Urothelium cell line (cell line): ENCODE results near the gene MYO7B.
"Not testable (repeated sequence)": the region's sequence is repeated elsewhere in the genome, so short reads cannot be mapped to it uniquely, and the experiment has no call there.

Experiments
- DNase-seq: peaks from one replicate; pipeline ENCODE4 v3.0.0; 2011; ENCODE audit warnings: low spot score, mixed read lengths
- FAIRE-seq: peaks from 2 replicates; lab custom pipeline; 2011; peaks lifted over from hg19 to GRCh38; lab: Jason Lieb, UNC

The MYO7B gene

DNA sequence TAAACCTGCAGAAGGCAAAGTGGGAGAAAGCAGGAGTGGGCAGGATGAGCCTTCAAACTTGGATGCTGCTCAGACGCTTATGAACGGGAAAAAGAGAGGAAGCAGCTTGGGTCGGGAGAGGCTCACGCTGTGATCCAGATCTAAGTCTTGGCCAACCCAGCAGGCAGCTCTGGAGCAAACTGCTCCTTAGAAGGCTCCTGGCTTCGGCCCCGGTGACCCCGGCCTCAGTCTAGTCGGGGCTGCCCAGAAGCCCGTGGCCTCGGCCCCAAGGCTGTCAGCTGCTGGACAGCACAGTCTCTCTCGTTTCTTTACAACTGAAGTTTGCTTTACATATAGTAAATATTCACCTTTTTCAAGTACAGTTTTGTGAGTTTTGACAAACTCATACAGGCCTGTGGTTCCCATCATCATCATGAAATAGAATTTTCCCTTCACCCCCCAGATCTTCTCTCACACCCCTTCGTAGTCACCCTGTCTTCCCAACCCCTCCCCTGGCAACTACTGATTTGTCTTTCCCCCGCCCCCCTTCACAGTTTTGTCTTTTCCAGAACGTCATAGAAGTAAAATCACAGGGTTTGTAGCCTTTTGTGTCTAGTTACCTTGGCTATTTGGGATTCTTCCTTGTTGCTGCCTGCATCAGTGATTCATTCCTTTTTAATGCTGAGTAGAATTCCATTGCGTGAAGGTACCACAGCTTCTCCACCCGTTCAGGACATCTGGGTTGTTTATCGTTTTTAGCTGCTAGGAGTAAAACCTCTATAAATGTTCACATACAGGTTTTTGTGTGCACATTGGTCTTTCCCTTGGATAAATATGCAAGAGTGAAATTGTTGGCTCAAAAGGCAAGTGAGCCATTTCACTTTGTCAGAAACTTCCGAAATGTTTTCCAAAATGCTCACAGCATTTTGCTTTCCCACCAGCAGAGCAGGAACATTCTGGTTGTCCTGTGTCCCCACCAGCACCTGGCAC, 35.1 kb downstream of the MYO7B start:
- peak; percentile 47 for DNase-seq
- no peak for FAIRE-seq

DNA sequence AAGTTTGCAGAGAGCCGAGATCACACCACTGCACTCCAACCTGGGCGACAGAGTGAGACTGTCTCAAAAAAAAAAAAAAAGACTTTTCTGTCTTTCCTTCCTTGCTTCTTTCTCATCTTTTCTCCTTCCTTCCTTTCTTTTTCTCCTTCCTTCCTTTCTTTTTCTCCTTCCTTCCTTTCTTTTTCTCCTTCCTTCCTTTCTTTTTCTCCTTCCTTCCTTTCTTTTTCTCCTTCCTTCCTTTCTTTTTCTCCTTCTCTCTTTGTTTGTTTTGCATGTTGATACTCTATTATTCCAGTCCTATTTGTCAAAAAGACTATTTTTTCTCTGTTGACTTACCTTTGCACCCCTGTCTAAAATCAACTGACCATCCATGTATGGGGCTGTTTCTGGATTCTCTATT, 36.9 kb downstream of the MYO7B start:
- DNase-seq, FAIRE-seq: not testable (repeated sequence)

DNA sequence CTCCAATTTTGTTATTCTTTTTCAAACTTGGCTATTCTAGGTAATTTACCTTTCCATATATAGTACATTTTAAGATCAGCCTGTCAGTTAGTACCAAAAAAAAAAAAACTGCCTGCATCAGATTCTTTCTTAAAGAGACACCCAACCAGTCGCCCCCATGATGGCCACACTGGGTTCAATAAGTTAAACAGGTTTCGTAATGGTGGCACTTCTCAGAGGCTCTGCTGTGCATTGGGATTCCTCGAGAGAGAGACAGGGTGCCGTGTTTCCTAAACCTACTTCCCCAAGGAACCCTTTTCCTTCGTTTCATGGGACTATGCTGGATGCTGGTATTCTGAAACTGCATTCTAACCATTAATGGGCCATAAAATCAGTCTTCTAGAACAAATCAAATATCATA, 37.4 kb downstream of the MYO7B start:
- no peak for FAIRE-seq

DNA sequence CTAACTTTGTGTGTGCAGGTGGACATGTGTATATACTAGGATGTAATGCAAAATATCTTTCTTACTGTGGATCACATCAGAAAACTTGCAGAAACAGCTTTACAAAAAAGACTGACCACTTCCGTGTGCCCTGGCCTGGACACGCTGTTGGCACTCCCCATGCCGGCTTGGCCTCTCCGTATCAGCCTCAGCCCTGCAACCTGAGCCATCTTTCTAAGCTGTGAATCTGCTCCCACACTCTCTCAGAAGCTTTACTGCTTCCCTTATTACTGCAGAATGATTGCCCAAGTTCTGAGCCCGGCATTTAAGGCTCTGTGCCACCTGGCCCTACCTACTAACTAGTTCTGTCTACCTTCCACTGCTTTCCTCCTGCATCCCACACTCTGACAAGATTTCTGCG, 37.8 kb downstream of the MYO7B start:
- no peak for DNase-seq
- peak; percentile 27 for FAIRE-seq

More for the DNA sequence above, 37.4 kb downstream of the MYO7B start:
- DNase-seq = no peak

DNA sequence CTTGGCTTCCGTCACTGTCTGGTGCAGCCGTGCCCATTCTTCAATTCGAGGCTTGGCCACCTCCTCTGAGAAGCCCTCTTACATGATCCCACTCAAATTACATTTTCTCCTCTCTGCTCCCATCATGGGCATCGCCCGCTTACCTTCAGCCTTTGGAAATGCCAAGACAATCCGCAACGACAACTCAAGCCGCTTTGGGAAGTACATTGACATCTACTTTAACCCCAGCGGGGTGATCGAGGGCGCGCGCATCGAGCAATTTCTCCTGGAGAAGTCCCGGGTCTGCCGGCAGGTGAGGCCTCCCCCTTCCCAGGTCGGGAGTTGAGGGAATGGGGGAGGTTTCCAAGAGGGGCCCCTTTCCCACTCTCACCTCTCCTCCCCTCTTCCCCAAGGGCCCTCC, 38.3 kb downstream of the MYO7B start:
- DNase-seq (no peak), FAIRE-seq (no peak)

DNA sequence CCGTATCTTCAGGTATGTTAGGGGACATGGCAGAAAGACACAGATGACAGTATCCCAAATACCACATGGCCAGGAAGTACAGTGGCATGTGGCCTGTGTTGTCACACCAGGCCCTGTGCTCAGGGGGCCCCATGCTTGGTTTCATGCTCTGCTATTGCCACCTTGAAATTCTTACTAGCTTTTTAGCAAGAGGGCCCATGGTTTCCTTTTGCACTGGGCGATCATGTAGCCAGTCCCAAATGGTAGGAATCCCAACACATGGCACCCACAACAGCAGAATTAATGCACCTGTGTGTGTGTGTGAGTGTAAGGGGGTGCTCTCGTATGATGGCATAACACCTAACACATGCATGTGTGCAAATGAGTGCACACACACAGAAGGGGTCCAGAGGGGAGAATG, 39.2 kb downstream of the MYO7B start:
- peak; percentile 46 for FAIRE-seq
- DNase-seq = no peak

DNA sequence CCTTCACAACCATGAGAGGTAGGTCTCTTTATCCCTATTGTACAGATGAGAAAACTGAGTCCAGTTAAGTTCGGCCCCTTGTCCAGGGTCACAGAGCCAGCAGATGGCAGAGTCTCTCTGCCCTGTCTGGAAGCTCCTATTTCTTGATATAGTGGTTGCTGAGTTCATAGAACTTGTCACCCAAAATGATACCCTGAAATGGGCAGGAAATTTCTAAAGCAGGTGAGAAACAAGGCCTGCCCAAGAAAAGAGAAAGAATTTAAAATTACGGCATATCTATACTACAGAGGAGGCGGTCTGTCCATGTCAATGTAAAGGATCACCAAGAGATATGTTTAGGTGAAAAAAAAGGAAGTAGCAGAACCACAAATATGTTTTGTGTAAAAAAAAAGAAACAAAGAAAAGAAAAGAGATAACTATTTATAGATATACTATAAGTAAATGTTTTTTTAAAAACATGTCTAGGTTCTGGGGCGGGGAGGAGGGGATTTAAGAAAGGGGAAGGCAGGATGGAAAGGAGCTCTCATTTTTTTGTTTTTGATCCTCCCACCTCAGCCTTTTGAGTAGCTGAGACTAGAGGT, 39.8 kb downstream of the MYO7B start:
- DNase-seq (no peak), FAIRE-seq (no peak)

DNA sequence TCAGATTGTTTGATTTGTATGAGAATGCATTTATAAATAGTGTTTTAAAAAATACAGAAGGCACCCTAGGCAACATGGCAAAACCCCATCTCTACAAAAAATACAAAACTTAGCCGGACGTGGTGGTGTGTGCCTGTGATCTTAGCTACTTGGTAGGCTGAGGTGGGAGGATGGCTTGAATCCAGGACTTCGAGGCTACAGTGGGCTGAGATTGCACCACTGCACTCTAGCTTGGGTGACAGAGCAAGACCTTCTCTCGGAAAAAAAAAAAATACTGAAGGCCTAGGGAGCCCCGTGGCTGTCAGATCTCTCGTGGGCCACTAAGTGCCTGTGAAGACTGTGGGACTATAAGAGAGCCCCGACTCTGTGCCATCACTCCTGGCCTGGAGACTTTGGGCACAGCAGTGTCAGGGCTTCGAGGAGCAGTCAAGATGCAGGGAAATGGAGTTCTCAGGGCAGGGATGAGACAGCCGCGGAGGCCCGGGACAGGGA, 40.5 kb downstream of the MYO7B start:
- peak; percentile 23 for FAIRE-seq

DNA sequence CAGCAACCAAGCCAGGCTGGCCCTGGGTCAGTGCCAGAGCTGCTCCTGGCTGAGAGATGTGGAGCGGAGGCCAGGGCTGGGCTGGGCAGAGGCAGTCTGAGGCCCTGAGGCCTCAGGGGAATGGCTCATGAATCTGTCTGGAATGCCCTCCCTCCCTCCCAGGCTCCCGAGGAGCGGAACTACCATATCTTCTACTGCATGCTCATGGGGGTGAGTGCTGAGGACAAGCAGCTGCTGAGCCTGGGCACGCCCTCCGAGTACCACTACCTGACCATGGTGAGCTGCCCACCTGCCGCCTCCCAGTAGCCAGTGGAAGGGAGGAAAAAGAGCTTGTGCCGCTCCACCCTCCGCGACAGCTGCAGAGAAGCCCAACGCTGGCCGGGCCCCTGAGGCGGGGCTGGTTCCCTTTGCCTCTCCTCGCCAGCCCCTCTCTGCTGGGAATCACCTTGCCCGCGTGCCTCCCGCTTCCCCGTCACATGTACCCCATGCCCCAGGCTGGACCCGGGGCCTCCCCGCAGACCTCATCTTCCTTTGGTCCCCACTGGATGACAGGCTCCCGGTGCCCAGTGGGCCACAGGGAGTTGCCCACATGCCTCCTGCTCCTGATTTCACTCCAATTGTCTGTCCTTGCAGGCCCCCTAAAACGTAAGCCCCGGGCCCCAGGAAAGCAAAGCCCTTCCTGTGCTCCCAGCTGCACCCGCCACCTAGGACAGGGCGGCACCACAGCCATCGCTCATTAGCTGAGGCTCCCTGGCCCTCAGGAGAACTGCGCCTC, 41.1 kb downstream of the MYO7B start:
- FAIRE-seq (peak; percentile 5), DNase-seq (peak; percentile 71)

More for the DNA sequence above, 40.5 kb downstream of the MYO7B start:
- no peak for DNase-seq

DNA sequence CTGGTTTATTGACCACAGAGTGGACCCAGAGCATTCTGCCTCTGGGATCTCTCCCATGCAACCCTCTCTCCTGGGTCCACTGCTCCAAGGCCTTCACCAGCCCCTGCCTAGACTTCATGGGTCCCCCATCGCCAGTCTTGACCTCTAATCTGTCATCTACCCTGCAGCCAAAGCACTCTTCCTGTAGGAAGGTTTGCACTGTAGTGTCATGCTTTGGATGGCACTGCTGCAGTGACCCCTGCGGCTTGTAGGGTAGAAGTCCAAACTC, 41.7 kb downstream of the MYO7B start:
- FAIRE-seq (no peak), DNase-seq (no peak)

DNA sequence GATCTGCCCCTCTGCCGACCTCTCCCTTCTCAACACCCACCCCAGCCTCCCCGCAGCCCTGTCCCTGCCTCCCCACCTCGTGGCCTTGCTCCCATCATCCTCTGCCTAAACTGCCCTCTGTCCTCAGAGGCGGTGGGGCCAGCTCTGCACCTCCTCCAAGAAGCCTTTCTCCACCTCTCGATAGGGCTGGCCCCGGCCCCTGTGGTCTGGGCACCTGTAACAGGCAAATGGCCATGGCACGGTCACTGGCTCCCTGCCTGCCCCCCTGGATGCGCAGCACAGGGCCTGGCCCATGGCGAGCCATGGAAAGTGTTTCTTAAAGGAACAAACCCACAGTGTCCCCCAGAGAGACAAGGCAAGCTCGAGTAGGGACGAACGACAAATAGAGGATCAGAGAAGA, 42.0 kb downstream of the MYO7B start:
- FAIRE-seq = peak; percentile 65
- DNase-seq = no peak

DNA sequence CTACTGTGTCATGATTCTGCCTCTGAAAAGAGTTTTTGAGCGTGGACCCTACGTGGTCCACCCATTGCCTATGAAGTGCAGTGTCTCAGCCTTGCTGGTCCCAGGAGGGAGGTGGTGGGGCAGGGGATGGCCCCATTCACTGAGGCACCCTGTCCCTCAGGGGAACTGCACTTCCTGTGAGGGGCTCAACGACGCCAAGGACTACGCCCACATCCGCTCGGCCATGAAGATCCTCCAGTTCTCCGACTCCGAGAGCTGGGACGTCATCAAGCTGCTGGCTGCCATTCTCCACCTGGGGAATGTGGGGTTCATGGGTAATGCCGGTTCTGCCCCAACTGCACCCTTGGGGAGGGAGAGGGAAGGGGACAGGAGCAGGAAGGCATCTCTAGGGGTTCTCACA, 42.5 kb downstream of the MYO7B start:
- no peak for DNase-seq
- FAIRE-seq = no peak

DNA sequence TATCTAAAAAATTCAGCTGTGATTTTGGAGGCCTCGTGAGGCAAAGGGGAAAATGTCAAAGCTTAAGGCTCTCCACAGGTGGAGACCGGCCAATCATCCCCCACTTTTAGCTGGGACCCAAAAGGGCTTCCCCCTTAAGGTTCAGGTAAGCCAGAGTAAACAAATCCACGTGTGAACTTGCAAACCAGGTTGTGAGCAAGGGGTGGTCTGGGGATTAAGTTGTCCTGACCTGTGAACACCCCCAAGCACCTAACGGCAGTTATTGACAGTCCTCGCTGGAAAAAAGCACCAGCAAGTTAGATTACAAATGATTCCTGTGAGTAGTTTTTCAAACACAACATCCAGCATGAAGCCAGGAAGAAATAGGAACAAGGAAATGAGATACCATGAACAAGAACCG, 42.9 kb downstream of the MYO7B start:
- no peak for FAIRE-seq
- DNase-seq = no peak

DNA sequence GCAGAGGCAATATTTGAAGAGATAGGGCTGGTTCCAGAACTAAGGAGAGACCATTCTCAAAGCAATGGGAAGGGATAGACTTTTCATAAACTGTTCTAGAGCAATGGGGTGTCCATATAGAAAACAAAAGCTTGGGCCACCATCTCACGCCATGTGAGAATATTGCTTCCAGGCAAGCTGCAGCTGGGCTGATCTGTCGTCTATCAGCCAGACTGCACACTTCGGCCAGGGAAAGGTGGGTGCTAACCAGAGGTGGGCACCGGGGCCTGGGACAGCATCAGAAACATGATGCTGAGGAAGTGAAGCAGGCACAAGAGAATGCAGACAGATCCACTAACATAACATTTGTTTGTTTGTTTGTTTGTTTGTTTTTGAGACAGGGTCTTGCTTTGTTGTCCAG, 43.7 kb downstream of the MYO7B start:
- DNase-seq (no peak), FAIRE-seq (no peak)

DNA sequence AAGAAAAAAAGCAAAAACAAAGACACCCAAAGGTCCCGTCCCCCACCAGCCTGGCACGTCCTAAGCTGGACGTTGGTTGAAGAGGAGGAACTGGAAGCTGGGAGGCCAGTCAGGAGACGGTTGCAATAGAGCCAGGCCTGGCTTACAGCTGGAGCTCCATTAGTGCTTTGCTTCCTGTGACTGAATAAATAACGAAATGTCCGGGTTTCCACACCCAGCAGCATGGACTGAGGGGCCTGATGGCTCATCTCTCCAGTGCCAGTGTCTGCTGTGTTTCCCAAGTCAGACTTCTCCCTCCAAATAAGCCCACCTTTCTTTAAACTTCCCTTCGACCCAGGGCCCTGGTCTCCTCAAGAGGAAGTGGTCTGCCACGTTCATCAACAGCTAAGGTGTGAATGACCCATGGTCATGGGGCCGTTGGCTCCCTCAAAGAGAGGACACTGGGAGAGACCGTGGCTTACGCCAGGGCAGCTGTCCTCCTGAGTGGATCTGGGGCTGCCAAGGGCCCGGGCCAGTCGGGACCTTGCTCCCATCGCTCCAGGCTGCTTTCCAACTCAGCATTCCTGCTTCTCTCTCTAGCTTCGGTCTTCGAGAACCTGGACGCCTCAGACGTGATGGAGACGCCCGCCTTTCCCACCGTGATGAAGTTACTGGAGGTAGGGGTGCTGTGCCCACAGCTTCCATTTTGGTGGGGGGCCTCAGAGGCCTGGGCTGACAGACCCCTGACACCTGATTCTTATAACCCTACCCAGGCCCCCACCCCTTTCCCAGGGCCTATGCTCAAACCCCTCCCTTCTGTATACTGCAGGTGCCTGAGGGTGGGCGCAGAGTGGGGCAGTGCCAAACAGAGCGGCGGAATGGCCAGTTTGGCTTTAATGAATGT, 44.9 kb downstream of the MYO7B start:
- FAIRE-seq (peak; percentile 52), DNase-seq (no peak)

DNA sequence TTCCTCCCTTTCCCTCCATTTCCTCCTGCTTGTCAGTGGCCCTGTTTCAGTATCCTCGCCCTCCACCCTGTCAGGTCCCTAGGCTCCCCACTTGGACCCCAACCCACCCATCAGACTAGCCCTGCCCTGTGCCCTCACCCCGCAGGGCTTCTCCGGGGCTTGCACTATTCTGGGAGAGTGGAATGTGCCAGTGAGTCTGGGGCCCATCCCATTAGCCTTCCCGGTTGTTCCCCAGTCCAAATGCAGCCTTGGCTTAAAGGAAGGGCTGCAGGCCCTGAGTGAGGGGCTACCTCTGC, 45.5 kb downstream of the MYO7B start:
- DNase-seq (no peak), FAIRE-seq (no peak)

DNA sequence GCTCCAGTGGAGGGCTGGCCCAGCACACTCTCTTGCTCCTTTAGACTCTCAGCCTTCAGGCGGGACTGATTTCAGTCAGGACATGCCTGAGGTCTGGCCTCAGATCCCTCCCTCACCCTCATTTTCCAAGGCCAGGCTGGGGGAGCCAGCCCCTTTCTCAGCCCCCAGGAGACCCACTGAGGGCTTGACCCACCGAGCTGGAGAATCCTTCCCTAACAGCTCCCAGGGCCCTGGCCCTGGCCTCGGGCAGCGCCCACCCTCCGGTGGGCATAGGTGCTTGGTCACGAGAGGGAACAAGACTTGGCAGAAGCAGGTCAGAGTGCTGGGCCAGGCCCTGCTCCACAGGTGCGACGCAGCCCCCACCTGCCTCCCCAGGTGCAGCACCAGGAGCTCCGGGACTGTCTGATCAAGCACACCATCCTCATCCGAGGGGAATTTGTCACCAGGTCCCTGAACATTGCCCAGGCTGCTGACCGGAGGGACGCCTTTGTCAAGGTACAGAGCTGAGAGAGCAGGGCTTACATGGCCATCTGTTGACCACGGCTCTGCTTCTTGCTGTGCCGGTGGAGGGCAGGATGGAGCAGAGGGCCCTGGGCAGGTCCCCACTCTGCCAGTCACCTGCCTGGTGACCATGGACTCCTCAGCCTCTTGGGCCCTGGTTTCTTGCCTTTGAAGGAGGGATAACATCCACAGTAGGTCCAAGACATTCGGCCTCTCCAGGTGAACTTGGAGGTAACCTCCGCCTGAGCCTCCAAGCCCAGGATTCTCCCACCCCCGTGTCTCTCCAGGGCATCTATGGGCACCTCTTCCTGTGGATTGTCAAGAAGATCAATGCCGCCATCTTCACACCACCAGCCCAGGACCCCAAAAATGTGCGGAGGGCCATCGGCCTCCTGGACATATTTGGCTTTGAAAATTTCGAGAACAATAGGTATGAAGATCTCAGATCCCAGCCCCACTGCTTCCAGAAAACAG, 46.3 kb downstream of the MYO7B start:
- DNase-seq (no peak), FAIRE-seq (no peak)

DNA sequence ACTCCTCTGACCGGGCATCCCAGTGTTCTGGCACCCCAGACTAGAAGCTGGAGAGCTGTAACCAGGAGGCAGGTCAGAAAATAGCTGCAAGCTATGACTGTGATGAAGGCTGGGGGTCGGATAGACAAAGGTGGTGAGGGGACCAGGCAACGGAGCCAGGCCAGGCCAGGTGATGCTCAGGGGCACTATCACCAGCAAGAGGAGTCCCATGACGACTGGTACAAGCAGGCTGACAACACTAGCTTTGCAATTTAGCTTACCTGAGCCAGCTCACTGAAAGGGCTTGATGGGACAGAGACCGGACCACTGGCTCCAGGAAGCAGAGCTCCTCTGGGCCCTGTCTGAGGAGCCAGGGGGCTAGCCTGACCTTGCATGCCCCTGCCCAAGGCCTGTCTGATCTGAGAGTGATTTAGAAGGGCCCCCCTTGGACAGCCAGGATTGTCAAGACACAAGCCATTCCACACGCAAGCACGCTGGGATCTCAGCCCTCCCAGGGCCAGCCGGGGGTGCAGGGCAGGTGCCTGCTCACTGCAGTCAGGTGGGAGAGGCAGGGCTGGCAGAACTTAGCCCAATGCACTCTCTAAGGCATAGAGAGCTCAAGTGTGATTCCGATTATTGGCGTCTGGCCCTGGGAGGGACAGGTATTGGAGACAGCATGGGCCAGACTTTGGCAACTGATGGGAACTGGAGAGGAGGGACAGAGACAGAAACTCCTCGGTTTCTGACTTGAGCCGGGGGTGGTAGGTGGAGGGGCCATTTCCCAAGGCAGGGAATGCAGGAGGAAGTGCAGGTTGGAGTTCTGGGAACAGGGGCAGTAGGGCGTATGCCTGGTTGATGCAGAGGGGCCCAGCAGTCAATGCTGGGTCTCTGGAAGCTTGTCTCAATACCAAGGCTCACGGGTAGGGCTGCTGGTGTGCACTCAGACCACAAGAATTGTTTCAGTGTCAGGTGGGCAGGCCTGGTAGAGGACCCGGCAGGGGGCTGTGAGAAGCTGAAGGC, 47.7 kb downstream of the MYO7B start:
- DNase-seq (no peak), FAIRE-seq (no peak)
